Measurements from ENCODE around the gene LONRF3. TPM values are rescaled to one million over a fixed set of nuclear protein-coding genes. Genes with fewer than 3 reads are reported as not detected.

Gene LONRF3
- 3.5 TPM for polyA plus RNA-seq (ENCODE audit: insufficient read length)

DNA sequence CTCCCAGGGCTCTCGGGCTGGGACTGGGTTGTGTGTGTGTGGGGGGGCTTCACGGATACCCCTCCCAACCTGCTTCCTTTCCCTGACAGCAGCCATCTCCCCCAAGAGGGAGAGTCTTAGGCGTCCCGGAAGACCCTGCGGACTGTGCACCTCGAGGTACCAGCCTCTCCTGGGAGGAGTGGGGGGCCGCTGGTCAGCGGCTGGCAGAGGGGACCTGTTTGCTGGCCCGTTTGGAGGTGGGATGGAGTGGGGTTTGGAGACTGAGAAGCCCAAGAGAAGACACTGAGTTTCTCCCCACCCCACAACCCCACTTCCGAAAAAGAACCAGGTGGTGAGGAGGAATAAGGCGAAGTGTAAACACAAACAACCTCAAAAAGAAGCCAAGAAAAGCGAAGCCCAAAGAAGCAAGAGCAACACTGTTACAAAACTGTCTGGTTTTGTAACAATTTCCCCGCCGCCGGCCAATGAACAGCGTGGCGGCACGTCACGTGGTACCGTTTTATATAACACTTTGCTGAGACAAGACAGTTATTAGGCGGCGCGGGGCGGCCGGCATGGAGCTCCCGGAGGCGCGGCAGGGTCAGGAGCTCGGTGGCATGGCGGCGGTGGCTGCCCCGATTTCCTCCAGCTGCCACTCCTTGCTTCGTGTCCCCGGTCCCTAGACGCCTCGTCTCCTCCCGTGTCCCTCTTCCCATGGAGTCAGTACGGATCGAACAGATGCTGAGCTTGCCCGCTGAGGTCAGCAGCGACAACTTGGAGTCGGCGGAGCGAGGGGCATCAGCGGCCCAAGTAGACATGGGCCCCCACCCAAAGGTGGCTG lies at the start of gene LONRF3:
TSS of gene LONRF3 (plus strand) at position 531 of the 820 bp plus-strand sequence. CDS start at position 694, 163 bp downstream.
- DNase-seq (ENCODE audit: low read depth) = no peak

DNA sequence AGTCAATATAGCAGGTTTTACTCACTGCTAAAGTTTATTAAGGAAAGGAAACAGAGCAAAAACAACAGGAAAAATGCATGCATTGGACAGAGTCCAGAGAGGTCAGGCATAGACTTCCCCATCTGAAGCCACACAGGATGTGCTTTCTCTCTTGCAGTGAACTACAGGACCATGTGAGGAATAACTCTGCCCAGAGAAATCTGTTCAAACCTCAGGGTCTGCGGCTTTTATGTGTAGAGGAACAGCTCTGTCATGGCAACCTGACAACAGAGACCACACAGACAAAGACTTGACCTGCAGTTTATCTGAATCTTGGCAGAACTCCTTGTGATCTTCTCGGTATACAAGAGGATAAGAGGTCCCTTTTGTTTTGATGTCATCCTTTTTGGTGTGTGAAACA lies 46.3 kb upstream of the LONRF3 start:
- DNase-seq (ENCODE audit: low read depth) = no peak

DNA sequence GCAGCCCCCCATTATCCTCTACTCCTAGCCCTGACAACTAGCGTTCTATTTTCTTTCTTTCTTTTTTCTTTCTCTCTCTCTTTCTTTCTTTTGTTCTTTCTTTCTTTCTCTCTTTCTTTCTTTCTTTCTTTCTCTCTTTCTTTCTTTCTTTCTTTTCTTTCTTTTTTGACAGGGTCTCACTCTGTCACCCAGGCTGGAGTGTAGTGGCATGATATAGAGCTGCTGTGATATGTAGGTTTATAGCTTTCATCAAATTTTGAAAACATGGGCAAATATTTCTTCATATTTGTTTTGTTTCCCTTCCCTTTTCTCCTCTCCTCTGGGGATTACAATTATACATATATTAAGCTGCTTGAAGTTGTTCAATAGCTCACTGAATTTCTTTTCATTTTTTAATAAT lies 39.1 kb upstream of the LONRF3 start:
- DNase-seq (ENCODE audit: low read depth) = no peak

DNA sequence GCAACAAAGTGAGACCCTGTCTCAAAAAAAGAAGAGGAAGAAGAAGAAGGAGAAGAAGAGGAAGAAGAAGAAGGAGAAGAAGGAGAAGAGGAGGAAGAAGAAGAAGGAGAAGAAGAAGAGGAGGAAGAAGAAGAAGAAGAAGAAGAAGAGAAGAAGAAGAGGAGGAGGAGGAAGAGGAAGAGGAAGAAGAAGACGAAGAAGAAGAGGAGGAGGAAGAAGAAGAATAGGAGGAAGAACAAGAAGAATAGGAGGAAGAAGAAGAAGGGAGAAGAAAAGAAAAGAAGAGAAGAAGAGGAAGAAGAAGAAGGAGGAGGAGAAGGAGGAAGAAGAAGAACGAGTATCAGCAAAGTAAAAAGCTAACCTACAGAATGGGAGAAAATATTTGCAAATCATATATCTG lies 33.3 kb upstream of the LONRF3 start:
- no peak for DNase-seq (ENCODE audit: low read depth)

DNA sequence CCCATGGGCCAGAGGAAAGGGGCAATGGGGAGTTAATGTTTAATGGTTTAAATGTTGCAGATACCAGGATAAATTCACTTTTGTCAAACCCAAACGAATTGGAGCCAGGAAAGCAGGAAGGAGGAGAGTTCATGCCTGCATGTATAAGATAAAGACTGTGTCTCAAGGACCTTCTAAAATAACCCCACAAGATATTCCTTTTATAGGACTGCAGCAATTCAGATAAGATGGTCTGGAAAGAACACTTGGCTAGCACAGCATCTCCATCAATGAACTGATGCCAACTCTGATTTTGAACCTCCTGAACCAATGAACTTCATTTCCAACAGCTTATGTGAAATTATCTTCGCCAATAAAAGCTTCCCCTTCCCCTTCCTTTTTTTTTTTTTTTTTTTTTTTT lies 31.3 kb upstream of the LONRF3 start:
- no peak for DNase-seq (ENCODE audit: low read depth)

DNA sequence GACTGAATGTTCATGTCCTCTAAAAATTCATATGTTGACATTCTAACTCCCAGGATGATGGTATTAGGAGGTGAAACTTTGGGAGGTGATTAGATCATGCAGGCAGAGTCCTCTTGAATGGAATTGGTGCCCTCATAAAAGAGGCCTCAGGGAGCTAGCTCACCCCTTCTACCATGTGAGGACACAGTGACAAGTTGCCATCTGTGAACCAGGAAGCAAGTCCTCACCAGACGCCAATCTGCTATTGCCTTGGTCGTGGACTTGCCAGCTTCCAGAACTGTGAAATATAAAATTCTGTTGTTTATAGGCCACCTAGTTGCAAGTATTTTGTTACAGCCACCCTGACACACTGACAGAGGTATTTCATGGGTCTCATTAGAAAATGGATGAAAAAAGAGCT lies 28.5 kb upstream of the LONRF3 start:
- no peak for DNase-seq (ENCODE audit: low read depth)

DNA sequence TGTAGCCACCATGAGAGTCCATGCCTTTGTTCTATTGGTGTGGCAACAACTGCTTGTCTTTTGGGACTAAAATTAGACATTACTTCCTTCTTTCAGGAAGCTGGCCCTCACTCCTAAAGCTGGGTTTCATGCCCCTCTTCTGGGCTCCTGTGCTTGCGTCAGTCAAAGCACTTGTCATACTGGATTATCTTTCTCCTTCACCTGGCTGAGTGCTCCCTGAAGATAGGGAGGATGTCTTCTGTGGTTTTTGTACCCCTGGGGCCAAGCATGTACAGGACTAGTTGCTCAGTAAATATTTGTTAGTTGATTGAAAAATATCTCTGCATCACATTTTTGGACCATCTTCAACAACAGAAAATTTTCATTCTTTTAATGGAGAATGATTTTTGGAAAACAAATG lies 26.1 kb upstream of the LONRF3 start:
- DNase-seq (ENCODE audit: low read depth) = no peak

DNA sequence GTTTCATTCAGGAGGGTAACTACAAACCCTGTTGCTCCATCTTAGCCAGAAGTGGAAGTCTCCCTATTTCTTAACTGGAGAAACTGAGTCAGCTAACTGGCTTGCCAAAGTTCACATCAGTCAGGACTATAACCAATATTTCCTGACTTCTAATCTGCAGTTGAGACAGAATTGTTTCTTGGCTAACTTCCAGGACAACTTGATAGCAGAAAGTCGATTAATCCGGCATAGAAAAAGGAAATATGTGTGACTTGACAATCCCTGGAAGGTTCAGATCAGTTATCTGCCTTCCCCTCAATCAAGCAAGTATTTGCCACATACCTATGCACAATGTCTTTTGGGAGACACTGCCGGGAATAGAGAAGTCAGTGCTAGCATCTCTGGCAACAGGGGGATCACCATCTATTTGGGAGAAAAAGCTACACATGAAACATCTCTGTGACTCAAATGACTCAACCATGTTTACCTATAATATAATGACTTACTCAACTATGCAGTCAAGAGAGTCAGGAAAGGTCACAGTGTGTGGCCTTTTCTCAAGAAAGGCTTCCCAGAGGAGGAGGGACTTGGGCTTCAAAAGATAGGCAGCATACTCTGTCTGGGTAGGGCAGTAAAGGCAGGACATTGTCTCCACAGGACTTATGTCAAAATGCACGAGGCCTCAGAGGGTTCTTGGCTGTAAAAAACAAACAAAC lies 12.4 kb upstream of the LONRF3 start:
- no peak for DNase-seq (ENCODE audit: low read depth)

DNA sequence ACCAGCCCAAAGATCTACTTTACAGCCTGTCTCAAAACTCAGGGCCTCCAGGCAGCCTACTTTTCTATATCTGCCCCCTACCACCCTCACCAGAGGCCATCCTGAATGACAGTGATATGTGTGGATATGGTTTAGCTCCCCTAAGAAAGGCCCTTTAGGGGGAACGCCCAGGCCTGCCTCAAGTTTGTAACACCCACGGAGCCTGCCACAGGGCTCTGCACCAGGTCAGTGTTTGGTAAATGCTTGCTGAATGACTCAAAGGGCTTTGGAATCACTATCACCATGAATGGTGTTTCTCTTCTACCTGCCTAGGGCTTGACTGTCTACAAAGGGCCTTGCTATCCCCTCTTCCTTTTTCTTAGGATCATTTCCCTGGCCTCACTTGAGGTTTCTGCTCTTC lies 11.3 kb upstream of the LONRF3 start:
- DNase-seq (ENCODE audit: low read depth) = no peak

DNA sequence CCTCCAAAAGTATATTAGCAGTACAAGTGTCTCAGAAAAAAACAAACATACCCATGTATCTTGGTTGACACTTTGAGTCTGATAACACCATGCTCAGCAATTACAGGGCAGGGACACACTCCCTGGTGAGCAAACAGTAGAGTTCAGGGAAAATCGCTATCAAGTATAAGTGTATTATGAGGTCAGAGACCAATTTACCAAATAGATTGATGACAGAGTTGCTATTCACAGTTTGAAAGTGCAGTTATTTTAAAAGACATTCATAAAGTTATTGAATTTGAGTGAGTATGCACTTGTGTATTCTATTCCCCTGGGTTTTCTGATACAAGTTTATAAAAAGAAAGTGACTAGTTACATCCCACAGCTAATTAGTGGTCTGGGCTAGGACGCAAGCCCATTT lies 10.2 kb upstream of the LONRF3 start:
- no peak for DNase-seq (ENCODE audit: low read depth)

DNA sequence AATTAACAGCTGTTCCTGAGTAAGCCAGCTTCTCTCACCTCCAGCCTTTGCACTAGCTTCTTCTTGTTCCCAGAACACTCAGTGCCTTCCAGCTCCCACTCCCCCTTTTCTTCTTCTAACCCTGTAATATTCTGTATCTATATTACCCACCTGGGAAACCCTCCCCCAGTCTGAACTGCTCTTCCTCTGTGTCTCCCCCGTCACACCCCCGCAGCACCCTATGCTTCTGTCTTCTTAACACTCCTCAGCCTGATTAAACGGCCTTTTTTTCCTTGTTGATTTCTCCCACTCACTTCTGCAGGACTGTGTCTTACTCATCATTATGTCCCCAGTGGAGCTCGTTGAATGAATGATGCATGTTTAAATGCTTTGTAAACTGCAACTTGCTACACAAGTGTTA lies 9.0 kb upstream of the LONRF3 start:
- DNase-seq (ENCODE audit: low read depth) = no peak

DNA sequence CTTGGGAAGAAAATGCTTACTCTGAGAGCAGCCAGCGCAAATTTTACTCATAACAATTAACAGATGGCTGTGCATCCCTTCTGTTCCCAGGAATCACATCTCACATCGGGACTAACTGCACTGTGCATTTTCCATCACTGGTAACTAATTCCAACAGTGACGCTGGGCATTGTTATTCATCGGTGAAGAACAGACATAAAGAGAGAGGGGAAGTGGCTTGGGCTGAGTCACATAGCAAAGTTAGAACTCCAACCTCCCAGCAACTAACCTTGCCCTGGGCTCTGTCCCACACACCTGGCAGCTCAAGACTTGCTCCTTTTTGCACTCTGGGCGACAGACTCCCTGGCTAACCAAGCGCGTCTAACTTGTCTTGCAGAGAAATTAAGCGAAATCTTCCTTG lies 6.4 kb upstream of the LONRF3 start:
- no peak for DNase-seq (ENCODE audit: low read depth)

DNA sequence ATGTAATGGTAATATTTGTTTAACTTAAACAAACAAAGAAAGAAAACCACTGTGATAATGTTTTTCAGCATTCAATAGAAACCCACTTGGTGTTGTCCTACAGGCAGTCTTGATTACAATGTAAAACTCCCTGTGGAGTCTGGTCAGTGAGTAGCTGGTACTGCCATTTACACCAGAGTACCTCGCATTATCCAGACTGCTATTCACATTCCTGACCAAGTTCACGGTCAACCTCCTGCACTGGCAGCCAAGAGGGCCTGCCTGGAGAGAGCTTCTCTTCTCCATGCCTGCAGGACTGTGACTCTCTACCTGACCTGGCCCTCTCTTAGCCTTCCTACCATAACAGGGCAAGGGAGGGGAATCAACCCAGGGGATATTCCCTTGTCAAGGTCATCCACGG lies 2.9 kb upstream of the LONRF3 start:
- no peak for DNase-seq (ENCODE audit: low read depth)

DNA sequence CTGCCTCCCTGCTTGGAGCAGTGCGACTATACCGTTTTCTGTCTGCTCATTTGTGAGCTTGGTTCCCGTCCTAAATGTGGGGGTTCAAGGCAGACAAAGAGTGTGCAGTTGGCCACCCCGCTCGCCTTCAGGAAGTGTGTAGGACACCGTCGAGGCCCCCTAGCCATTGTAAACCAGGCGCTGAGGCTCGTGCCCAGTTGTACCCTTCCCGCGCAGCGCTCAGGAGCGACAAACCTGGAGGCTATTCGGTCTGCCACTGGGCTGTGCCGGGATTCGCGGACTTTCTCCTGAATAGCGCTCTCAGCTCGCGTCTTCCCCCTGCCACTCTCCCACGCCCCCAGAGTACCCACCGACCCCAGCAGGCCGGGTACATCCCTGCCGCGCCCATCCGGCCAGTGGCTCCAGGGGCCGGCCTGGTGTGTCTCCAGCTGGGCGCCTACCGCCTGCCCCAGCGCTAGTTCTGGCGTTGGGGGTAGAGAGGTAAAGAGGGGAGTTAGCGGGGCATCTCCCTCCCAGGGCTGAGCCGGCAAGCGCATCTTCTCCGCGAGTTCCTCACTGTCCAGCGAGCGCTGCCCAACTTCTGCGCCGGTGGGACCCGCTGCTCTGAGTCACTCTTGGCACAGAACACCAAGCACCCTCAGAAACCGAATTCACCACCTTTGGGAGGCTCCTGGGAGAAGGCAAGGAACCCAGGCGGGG lies 880 bp upstream of the LONRF3 start:
- DNase-seq (ENCODE audit: low read depth) = no peak

DNA sequence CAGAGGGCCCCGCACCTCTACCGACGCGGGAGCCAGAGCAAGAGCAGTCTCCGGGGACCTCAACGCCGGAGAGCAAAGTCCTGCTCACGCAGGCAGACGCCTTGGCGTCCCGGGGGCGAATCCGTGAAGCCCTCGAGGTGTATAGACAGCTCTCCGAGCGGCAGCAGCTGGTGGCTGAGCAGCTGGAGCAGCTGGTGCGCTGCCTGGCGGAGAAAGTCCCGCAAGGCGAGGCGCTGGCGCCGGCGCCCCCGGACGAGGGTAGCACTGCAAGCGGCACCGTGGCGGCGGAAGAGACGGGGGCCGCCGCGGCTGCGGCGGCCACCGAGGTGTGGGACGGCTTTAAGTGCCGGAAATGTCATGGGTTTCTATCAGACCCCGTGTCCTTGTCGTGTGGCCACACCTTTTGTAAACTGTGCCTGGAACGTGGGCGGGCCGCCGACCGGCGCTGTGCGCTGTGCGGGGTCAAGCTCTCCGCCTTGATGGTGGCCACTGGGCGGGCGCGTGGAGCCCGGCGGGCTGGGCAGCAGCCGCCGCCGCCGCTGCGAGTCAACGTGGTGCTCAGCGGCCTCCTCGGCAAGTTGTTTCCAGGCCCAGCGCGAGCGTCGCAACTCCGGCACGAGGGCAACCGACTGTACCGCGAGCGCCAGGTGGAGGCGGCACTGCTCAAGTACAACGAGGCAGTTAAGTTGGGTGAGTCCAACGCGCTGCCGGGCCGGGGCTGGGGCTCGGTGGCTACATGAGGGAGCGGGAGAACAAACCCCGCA lies 672 bp downstream of the LONRF3 start:
- DNase-seq (ENCODE audit: low read depth) = no peak

DNA sequence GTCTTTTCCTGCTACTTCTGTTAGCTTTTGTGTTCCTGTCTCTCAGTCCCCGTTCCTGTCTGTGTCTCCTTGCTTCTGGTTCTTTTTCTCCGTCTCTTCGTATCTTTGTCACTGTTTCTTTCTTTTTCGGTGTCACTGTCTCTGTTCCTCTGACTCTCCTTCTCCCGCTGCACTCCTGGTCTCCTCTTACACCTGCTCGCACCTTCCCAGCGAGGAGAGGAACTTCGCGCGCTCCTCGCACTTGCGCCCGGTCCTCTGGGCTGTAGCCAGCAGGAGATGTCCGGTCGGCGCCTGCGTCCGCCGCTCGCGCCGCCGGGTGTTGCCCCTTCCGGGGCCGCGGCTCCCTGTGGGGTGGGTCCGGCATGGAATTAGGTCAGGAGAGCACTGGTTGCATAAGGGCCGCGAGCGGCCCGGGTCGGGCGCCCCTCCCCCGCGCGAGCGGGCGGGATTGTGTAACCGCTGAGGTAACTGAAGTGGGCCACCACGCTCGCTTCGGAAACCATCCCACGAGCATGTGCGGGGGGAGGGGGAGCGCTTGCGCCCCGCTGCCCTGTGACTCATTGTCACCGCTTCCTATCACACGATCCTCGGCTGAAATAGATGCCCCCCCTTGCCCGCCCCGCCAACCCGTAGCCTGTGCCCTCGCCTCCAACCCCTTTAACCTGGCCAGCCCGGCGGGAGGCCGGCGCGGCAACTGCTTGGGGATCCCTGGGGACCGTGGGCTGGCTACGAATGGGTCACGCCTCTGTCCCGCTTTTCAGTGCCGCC lies 1.6 kb downstream of the LONRF3 start:
- DNase-seq (ENCODE audit: low read depth) = no peak

DNA sequence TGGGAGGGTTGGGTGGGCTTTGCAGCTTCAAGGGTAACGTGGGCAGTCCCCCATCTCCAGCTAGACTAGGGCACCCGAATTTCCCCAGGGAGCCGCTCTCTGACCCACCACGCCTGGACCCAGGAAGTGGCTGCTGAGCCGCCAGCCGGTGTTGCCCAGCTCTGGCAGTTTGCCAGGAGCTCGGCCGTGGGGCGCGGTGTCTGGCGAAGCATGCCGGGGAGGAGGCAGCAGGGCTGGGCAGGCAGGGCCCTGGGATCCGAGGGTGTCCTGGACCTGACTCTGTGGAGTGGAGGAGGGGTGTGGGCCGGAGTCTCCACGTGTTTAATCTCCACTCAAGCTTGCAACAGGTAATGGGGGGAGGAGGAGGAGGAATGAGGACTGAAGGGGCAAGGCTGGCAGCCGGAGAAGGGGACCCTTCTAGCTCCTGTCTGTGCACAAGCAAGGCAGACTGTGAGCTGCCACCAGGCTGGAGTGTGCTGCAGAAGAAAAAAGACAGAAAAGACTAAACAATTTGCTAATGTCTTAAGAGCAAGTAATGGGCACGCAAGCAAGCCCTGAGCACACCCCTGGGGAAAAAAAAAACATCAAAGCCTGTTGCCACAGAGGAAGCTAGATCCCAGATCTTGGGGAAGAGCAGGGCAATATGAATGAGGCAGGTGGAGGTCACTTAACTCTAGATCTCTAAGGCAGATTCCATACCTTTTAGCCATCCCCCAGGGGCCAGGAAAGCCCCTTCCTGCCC lies 2.4 kb downstream of the LONRF3 start:
- DNase-seq (ENCODE audit: low read depth) = no peak

DNA sequence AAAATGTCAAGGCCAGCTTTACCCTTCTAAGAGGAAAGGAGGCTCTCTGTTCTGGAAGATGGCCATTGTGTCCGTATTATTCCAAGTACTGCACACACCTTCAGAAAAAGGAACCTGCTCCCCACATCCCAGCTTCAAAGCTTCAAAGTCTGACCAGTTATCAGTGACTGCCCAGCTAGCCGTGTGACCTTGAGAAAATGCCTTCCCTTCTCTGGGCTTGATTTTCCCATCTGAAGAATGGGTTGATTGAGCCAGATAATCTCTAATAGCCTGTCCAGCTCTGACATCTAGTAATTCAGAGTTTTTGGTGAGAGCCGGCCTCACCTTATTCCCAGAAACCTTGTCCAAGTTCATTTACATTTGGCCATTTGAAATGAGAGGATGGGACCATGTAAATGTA lies 3.0 kb downstream of the LONRF3 start:
- DNase-seq (ENCODE audit: low read depth) = no peak

DNA sequence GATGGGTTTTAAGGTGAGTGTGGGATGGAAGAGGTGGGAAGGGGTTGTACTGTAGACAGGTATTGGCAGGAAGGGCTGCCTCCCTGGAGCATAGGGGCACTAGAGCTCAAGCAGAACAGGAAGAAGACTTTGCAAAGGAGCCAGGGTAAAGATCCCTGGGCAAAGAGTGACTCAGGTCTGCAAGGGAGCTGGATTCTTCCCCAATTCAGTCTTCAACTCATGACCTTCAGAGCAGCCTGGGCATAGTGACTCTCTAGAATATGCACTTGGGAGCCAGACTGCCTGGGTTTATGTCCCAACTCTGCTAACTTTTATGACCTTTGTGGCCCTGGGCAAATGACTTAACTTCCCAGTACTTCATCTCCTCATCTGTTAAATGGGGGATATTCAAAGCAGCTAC lies 4.0 kb downstream of the LONRF3 start:
- no peak for DNase-seq (ENCODE audit: low read depth)

DNA sequence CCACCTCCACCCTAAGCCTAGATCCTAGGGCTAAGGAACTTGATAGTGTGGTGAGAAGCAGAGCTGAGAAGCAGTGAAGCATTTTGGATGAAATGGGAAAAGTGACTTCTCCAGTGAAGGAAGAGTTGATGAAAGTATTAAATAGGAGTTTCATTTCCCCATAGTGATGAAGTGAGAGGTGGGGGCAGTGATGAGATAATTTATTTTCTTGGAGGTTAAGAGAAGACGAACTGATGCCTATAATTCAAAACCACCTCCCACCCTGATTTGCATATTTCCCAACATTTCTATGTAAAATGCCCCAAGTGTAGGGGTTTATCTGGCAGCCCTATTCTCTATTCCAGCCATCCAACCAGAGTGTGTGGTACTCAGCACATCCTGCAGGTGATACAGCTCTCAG lies 6.3 kb downstream of the LONRF3 start:
- DNase-seq (ENCODE audit: low read depth) = no peak

DNA sequence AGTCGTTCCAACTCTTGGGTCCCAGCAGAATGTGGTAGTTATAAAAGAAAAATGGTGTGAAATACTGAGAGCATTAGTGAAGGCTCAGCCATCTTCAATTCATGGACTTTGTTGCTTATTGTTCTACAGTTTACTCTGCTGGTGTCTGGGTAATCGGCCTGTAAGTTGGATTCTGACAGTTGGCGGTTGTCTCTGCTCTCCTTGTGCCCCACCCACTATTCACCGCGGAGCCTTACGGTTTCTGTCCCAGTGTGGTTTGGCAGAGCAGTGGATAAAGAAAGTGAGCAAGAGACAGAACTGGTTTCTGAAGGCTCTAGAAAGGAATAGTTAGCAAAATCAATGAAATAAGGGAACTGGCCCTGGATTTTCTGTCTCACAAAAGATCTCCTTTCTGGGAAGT lies 9.1 kb downstream of the LONRF3 start:
- DNase-seq (ENCODE audit: low read depth) = no peak
